ENCODE measurements around the gene CCDC15.
"Not testable (repeated sequence)": the region's sequence is repeated elsewhere in the genome, so short reads cannot be mapped to it uniquely, and the experiment has no call there.

DNA sequence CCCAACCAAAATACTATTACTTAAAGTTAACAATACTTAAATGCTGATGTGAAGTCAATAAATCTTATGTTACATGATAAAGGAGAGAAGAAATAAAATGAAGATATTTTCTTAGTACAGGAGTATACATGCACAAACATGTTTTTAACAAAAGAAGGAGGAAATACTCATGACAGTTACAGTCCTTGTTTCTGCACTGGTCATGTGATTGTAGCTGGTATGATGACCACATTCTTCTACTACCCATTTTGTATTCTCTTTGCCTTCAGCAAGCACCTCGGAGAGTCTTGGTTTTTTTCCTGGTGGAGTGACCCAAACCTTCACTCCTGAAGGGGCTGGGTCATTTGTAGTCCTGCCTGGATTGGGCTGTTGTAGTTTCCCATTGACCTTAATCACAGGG is 75.4 kb downstream of the CCDC15 start:
- TF ChIP-seq, protein P1, sequence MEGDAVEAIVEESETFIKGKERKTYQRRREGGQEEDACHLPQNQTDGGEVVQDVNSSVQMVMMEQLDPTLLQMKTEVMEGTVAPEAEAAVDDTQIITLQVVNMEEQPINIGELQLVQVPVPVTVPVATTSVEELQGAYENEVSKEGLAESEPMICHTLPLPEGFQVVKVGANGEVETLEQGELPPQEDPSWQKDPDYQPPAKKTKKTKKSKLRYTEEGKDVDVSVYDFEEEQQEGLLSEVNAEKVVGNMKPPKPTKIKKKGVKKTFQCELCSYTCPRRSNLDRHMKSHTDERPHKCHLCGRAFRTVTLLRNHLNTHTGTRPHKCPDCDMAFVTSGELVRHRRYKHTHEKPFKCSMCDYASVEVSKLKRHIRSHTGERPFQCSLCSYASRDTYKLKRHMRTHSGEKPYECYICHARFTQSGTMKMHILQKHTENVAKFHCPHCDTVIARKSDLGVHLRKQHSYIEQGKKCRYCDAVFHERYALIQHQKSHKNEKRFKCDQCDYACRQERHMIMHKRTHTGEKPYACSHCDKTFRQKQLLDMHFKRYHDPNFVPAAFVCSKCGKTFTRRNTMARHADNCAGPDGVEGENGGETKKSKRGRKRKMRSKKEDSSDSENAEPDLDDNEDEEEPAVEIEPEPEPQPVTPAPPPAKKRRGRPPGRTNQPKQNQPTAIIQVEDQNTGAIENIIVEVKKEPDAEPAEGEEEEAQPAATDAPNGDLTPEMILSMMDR (IDR thresholded peaks at IDR 0.05; ENCODE audit: low read length) = not testable (repeated sequence)
- not testable (repeated sequence) for TF ChIP-seq EZH2 (IDR thresholded peaks at IDR 0.05; ENCODE audit: borderline replicate concordance, low read length)
